ENCODE measurements around the gene CHRNA4. TPM values are rescaled to one million over a fixed set of nuclear protein-coding genes. Genes with fewer than 3 reads are reported as not detected.

CHRNA4 gene
- total and polyA plus RNA-seq, 2 of the 13 experiments (the other 11 are each of a cell fraction or from before 2014, with no cell fraction given): not detected

- WGBS (ENCODE audit: low lambda C conversion rate): 33% methylated on average over 19 of the region's 20 CpGs
- TF ChIP-seq ZFY (CRISPR knock-in tag; IDR thresholded peaks at IDR 0.05) (no peak), ZNF768 (CRISPR knock-in tag; IDR thresholded peaks at IDR 0.05) (peak; percentile 94), ZNF350 (CRISPR knock-in tag; IDR thresholded peaks at IDR 0.05; ENCODE audit: borderline replicate concordance, low read depth) (no peak), SNAPC2 (CRISPR knock-in tag; IDR thresholded peaks at IDR 0.05) (no peak), ZFP90 (CRISPR knock-in tag; IDR thresholded peaks at IDR 0.05; ENCODE audit: borderline replicate concordance) (no peak), ZMYM3 (CRISPR knock-in tag; IDR thresholded peaks at IDR 0.05) (peak; percentile 20; the same call in 1 of the 2 replicates), SYNCRIP (IDR thresholded peaks at IDR 0.05; ENCODE audit: insufficient read depth, low read depth, low read length) (no peak), REL (CRISPR knock-in tag; conservative IDR thresholded peaks at IDR 0.05) (no peak), BHLHE40 (IDR thresholded peaks at IDR 0.05; ENCODE audit: low read length) (no peak)
- Histone ChIP-seq H3K4me3 (replicated peaks in 1 of 3; ENCODE audit: insufficient read depth in 1 of 3, low read depth in 2 of 3, low read length in 3 of 3) (no peak overlapping the region), H3K4me2 (ENCODE audit: low read depth, low read length) (no peak overlapping the region), H3K9ac (ENCODE audit: insufficient read depth, low read depth, low read length) (no peak overlapping the region), H3K27me3 (ENCODE audit: control insufficient read depth in 1 of 2, insufficient read depth in 2 of 2, low read length in 2 of 2) (peaks cover 26 to 80% of the 10 kb centered on the region in 2 experiments), H3K9me3 (ENCODE audit: low read length) (no peaks in the 10 kb centered on the region), H3K79me2 (ENCODE audit: insufficient read depth, low read length) (no peaks in the 10 kb centered on the region), H3K4me1 (ENCODE audit: insufficient read depth, low read length) (no peaks in the 10 kb centered on the region), H2AFZ (ENCODE audit: low read length) (no peak overlapping the region), H3K27ac (ENCODE audit: extremely low read length, insufficient read depth, low read length) (no peak overlapping the region), H4K20me1 (ENCODE audit: insufficient read depth, low read length) (peaks cover 14% of the 10 kb centered on the region; the same call in 1 of the 2 replicates), H3K36me3 (replicated peaks in 1 of 2; ENCODE audit: control insufficient read depth in 1 of 2, insufficient read depth in 2 of 2, low read length in 2 of 2) (no peaks in the 10 kb centered on the region)
- no TSS peak for BruUV-seq (replicated peaks)
- FAIRE-seq (no peak), ATAC-seq (no peak), DNase-seq (ENCODE audit: low spot score) (no peak)
- in situ Hi-C loops (cut with HindIII; ENCODE audit: extremely low pct_ligation_motif_present, low pct_unique_long_range_greater_than_20kb) (no loop called here), intact Hi-C loops (cut with micrococcal nuclease; ENCODE audit: unreplicated experiment) (no loop called here)
- CTCF ChIA-PET (ENCODE audit: low intra/inter-chr PET ratio, low total read pairs): interaction anchor here (2.5 to 3.4 kb wide), 2 partner anchors 68 to 72 kb away, joined by 18 to 69 read pairs; no protein-coding TSS in a partner anchor
- POLR2A ChIA-PET: interaction anchor here (1.1 kb wide), 1 partner anchor 67 kb away, joined by 4 read pairs; no protein-coding TSS in a partner anchor
These were observed 50.7 kb downstream of the CHRNA4 start for GRCh38 chr20:63310265-63310991.
